ENCODE measurements around the gene GRPEL1. TPM values are rescaled to one million over a fixed set of nuclear protein-coding genes. Genes with fewer than 3 reads are reported as not detected.

GRPEL1 gene
- total RNA-seq, 1 experiment from 2014 or later = 74.5 TPM

GRCh38 chr4:7058792-7059191, 9.1 kb downstream of the GRPEL1 start:
- intact Hi-C loops (cut with micrococcal nuclease) = no loop called here
- ChIA-PET POLR2A (ENCODE audit: unreplicated experiment) (no interaction called here), CTCF (no interaction called here)
- H3K4me2 ChIP-seq (ENCODE audit: low read length) = no peak overlapping the region
- DNase-seq (no peak), ATAC-seq (no peak)
- H4K20me1 ChIP-seq (ENCODE audit: low read length) = peaks cover 10% of the 10 kb centered on the region; the same call in 1 of the 2 replicates
- no peaks in the 10 kb centered on the region for H3K9me2 ChIP-seq (replicated peaks; ENCODE audit: low read length)
- no peak overlapping the region for H3K4me3 ChIP-seq (ENCODE audit: low read length)
- no peak overlapping the region for H3K9ac ChIP-seq (ENCODE audit: low read length)
- H3K36me3 ChIP-seq (ENCODE audit: low read depth, low read length) = peaks cover 46% of the 10 kb centered on the region
- H3F3A ChIP-seq (ENCODE audit: low read length, unreplicated experiment) = no peaks in the 10 kb centered on the region
- H3K27me3 ChIP-seq (ENCODE audit: low read length) = no peaks in the 10 kb centered on the region
- no peaks in the 10 kb centered on the region for H3K4me1 ChIP-seq (ENCODE audit: insufficient read depth, low read length)
- H3K79me2 ChIP-seq (ENCODE audit: low read length) = peaks cover 10% of the 10 kb centered on the region
- BruUV-seq (replicated peaks) = no TSS peak
- no peak for TF ChIP-seq CTCF (conservative IDR thresholded peaks at IDR 0.05; ENCODE audit: low read depth, low read length)
- no peak for TF ChIP-seq EZH2phosphoT487 (IDR thresholded peaks at IDR 0.05; ENCODE audit: borderline replicate concordance, low read length)
- TF ChIP-seq EZH2 (IDR thresholded peaks at IDR 0.05; ENCODE audit: low read length, unreplicated experiment) = no peak
- H2AFZ ChIP-seq (ENCODE audit: low read length) = no peak overlapping the region
- no peaks in the 10 kb centered on the region for H3K9me3 ChIP-seq (ENCODE audit: low read length)
- no peak overlapping the region for H3K27ac ChIP-seq (ENCODE audit: low read length)

GRCh38 chr4:7055990-7056325, 11.9 kb downstream of the GRPEL1 start:
- no peaks in the 10 kb centered on the region for H4K20me1 ChIP-seq (ENCODE audit: low read length)
- peaks cover 22% of the 10 kb centered on the region for H3K79me2 ChIP-seq (ENCODE audit: low read length)
- no peak overlapping the region for H2AFZ ChIP-seq (ENCODE audit: low read length)
- no peaks in the 10 kb centered on the region for H3K9me3 ChIP-seq (ENCODE audit: low read length)
- CTCF ChIA-PET = no interaction called here
- TF ChIP-seq EZH2phosphoT487 (IDR thresholded peaks at IDR 0.05; ENCODE audit: borderline replicate concordance, low read length) = no peak
- TF ChIP-seq EZH2 (IDR thresholded peaks at IDR 0.05; ENCODE audit: low read length, unreplicated experiment) = no peak
- no peak for TF ChIP-seq CTCF (conservative IDR thresholded peaks at IDR 0.05; ENCODE audit: low read depth, low read length)
- no peak overlapping the region for H3K27ac ChIP-seq (ENCODE audit: low read length)
- POLR2A ChIA-PET (ENCODE audit: unreplicated experiment) = no interaction called here
- intact Hi-C loops (cut with micrococcal nuclease) = no loop called here
- no peaks in the 10 kb centered on the region for H3F3A ChIP-seq (ENCODE audit: low read length, unreplicated experiment)
- H3K4me1 ChIP-seq (ENCODE audit: insufficient read depth, low read length) = no peaks in the 10 kb centered on the region
- ATAC-seq (no peak), DNase-seq (no peak)
- peaks cover 25% of the 10 kb centered on the region for H3K36me3 ChIP-seq (ENCODE audit: low read depth, low read length)
- H3K9ac ChIP-seq (ENCODE audit: low read length) = no peak overlapping the region
- H3K9me2 ChIP-seq (replicated peaks; ENCODE audit: low read length) = no peaks in the 10 kb centered on the region
- H3K4me2 ChIP-seq (ENCODE audit: low read length) = no peak overlapping the region
- no TSS peak for BruUV-seq (replicated peaks)
- H3K4me3 ChIP-seq (ENCODE audit: low read length) = no peak overlapping the region
- no peaks in the 10 kb centered on the region for H3K27me3 ChIP-seq (ENCODE audit: low read length)

DNA sequence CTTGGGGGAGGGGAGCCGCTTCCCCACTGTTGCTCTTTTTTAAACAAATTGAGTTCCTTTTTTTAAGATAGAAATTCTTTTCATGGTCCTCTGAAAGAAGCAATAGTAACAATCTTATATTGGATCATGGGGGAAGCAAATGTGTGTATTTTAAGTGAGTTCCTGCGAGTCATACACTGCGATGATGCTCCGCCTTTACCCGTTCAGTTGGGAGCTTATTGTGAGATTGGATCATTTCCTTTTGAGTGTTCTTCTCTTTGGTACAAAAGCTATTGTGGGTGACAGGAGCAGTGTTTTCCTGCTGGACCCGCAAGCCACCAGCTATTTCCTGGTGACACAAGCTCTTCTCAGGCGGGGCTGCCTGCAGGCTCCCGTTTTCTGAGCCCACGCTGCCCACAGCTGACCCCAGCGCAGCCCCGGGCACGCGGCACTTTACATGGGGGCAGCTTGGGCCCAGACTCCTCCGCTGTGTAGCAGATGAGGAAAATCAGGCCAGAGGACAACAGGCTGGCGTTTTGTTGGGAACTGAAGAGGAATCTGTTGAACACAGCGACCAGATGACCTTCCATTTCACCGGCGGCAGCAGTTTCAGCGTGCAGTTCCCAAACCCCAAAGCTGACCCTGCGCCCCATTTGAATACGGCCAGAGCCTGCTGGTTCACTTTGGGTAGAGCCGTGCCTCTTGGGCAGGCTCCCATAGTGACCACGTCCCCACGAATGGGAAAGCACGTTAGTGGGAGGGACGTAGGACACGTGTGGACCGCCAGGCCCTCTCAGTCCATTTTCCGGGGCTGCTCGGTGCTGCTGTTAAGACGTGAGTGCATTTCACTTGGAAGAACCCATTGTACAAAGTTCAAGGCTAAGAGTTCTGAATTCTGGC, 12.5 kb downstream of the GRPEL1 start:
- H3F3A ChIP-seq (ENCODE audit: low read length, unreplicated experiment) = no peaks in the 10 kb centered on the region
- no peaks in the 10 kb centered on the region for H3K27me3 ChIP-seq (ENCODE audit: low read length)
- TF ChIP-seq EZH2phosphoT487 (IDR thresholded peaks at IDR 0.05; ENCODE audit: borderline replicate concordance, low read length) (no peak), CTCF (conservative IDR thresholded peaks at IDR 0.05; ENCODE audit: low read depth, low read length) (no peak), EZH2 (IDR thresholded peaks at IDR 0.05; ENCODE audit: low read length, unreplicated experiment) (no peak)
- H3K9ac ChIP-seq (ENCODE audit: low read length) = no peak overlapping the region
- DNase-seq (no peak), ATAC-seq (peak; percentile 33; the same call in 1 of the 2 replicates)
- POLR2A ChIA-PET (ENCODE audit: unreplicated experiment) = no interaction called here
- H3K36me3 ChIP-seq (ENCODE audit: low read depth, low read length) = peaks cover 19% of the 10 kb centered on the region
- no peaks in the 10 kb centered on the region for H3K9me3 ChIP-seq (ENCODE audit: low read length)
- no peak overlapping the region for H3K4me2 ChIP-seq (ENCODE audit: low read length)
- no peaks in the 10 kb centered on the region for H3K9me2 ChIP-seq (replicated peaks; ENCODE audit: low read length)
- no peak overlapping the region for H3K4me3 ChIP-seq (ENCODE audit: low read length)
- peaks cover 28% of the 10 kb centered on the region for H3K79me2 ChIP-seq (ENCODE audit: low read length)
- CTCF ChIA-PET = no interaction called here
- H3K4me1 ChIP-seq (ENCODE audit: insufficient read depth, low read length) = no peaks in the 10 kb centered on the region
- no peak overlapping the region for H3K27ac ChIP-seq (ENCODE audit: low read length)
- H4K20me1 ChIP-seq (ENCODE audit: low read length) = no peaks in the 10 kb centered on the region
- intact Hi-C loops (cut with micrococcal nuclease) = no loop called here
- BruUV-seq (replicated peaks) = no TSS peak
- H2AFZ ChIP-seq (ENCODE audit: low read length) = no peak overlapping the region
